Rectal smooth muscle tissue (tissue), 1 donor: ENCODE measurements around the gene CACNA1H.
A peak's percentile ranks its signal among the peaks of the same experiment; 100 is the strongest.

Source experiments
- H3K27ac ChIP-seq: one replicate; pipeline ENCODE4 v1.7.0; 2013; ENCODE audit warnings: low read depth, low read length, inconsistent platforms
- H3K27me3 ChIP-seq: one replicate; pipeline ENCODE4 v1.7.0; 2013; ENCODE audit warnings: low read length; ENCODE audit not compliant: control insufficient read depth, insufficient read depth
- H3K36me3 ChIP-seq: one replicate; pipeline ENCODE4 v1.7.0; 2013; ENCODE audit warnings: low read length; ENCODE audit not compliant: control insufficient read depth, insufficient read depth
- H3K4me1 ChIP-seq: one replicate; pipeline ENCODE4 v1.7.0; 2013; ENCODE audit warnings: low read length; ENCODE audit not compliant: control insufficient read depth, insufficient read depth
- H3K4me3 ChIP-seq: one replicate; pipeline ENCODE4 v1.7.0; 2013; ENCODE audit warnings: low read length
- H3K9ac ChIP-seq: one replicate; pipeline ENCODE4 v1.7.0; 2013; ENCODE audit warnings: low read length

CACNA1H gene

DNA sequence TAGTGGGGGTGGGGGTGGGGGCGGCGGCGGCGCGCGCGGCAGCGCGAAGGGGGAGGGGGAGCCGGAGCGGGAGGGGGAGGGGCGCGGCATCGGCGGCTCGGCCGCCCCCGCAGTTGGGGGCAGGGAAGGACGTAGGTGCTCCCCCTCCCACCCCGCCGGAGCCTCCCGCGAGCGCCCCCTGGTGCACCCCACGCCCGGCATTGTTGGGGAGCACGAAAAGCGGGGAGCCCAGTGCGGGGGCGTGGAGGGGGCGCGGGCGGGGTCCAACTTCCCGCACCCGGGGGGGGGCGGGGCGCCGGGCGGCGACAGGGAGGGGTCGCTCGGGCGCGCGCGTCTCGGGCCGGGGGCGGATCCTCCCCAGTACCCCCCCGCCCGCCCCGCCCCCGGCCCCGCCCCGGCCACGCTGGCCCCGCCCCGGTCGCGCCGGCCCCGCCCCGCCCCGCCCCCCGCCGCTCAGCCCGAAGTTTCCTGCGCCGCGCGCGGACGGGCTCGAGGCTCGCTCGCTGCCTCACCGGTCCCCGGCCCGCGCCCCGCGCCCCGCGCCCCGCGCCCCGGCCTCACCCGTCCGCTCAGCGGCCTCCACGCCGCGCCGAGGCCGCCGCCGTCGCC lies at the start of gene CACNA1H:
Gene CACNA1H (plus strand): TSS at position 456 of the 609 bp plus-strand sequence. CDS start 632 bp downstream, outside the sequence.
- Histone ChIP-seq H3K4me3 (peak within 1 kb of the TSS; percentile 57), H3K4me1 (peaks cover 36% of the 10 kb centered on the region), H3K27me3 (peaks cover 11% of the 10 kb centered on the region), H3K27ac (peak within 1 kb of the TSS; percentile 97), H3K9ac (no peak within 1 kb of the TSS), H3K36me3 (no peaks in the 10 kb centered on the region)

DNA sequence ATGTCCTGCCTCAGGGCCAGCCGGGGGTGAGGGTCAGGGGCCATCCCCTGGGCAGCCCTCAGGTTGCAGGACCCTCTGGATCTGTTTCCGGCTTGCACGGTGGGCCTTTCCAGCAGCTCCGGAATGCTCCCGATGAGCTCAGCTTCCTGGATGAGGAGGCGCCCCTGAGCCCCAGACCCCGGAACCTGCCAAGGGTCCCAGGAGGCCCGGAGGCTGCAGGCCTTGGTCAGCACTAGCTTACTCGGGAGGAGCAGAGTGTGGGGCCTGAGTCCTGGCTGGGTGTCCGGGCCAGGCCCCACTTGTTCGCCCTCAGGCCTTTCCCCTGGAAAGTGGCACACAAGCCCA lies 49.3 kb upstream of the CACNA1H start:
- H3K9ac ChIP-seq, result no peak overlapping the region
- H3K4me3 ChIP-seq, result no peak overlapping the region
- peaks cover 14% of the 10 kb centered on the region for H3K27me3 ChIP-seq
- no peaks in the 10 kb centered on the region for H3K36me3 ChIP-seq
- no peaks in the 10 kb centered on the region for H3K4me1 ChIP-seq
- H3K27ac ChIP-seq, result no peak overlapping the region

DNA sequence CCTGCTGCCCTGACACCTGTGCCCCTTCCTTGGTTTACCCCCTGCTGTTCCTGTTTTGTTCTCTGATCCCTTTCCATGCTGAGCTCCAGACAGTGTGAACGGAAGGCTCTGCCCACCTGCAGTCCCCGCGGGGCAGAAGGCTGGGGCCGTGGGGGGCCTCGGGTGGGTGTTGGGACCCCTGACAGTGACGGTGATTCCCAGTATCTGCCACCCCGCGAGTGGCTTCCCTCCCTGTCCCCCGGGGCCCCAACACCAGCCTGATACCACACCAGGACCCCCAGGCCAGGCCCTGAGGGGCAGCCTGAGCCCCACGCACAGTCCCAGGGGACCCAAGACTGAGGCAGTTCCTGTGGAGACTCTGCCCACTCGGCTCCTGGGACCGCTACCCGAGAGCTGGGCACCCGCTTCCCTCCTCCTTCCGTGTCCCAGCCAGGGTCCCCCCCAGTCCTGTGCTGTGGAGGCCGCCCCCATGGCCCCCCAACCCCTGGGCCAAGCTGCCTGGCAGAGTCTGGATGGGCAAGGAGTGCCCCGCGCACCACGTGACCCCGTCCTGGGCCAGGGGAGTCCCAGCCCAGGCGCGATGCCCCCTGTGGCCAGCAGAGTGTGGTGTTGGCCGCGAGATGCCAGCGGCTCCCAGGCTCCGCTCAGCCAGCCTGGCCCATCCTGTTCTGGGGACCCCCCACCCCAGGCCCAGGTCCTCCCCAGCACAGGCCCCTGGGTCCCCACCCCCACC lies 46.9 kb upstream of the CACNA1H start:
- Histone ChIP-seq H3K9ac (no peak overlapping the region), H3K36me3 (no peaks in the 10 kb centered on the region), H3K4me1 (peaks cover 4% of the 10 kb centered on the region), H3K27ac (no peak overlapping the region), H3K27me3 (peaks cover 11% of the 10 kb centered on the region), H3K4me3 (no peak overlapping the region)

DNA sequence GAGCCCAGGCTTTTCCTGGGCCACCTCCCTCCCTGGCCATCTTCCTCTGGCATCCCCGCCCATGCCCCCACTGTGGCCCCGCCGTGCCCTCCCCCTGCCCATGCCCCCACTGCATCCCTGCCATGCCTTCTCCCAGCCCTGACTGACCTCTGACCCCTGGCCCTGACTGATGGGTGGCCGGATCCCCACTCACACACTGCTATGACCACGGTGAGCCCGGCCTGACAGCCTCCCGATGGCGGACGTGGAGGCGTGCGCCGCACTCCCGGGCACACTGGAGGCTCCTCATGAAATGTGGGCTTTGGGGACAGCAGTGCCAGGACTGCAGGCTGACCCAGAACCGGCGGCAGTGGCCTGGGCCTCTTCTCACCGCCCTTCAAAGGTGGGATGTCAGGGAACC lies 46.2 kb upstream of the CACNA1H start:
- H3K9ac ChIP-seq, result no peak overlapping the region
- H3K27me3 ChIP-seq, result peaks cover 11% of the 10 kb centered on the region

DNA sequence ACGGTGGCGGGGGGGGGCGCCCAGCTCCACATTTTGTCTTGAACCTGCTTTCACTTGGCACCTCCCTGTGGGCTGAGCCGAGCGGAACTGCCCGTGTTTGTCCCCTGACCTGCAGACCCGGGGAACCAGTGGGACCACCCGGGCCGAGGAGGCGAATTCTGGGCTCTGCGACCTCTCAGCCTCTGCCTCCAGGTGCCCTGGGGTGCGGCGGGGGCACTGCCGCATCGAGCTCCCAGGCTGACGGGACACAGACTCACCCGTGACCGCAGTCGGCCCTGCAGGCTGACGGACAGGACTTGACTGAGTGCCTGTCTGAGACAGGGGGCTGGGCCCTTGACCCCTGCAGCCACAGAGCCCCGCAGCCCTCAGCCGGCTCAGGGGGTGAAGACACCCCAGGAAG lies 45.8 kb upstream of the CACNA1H start:
- Histone ChIP-seq H3K36me3 (no peaks in the 10 kb centered on the region), H3K4me3 (no peak overlapping the region), H3K4me1 (peaks cover 4% of the 10 kb centered on the region), H3K27ac (no peak overlapping the region), H3K27me3 (peaks cover 11% of the 10 kb centered on the region), H3K9ac (no peak overlapping the region)

More for the DNA sequence above, 46.2 kb upstream of the CACNA1H start:
- Histone ChIP-seq H3K27ac (no peak overlapping the region), H3K4me3 (no peak overlapping the region), H3K4me1 (peaks cover 4% of the 10 kb centered on the region), H3K36me3 (no peaks in the 10 kb centered on the region)

DNA sequence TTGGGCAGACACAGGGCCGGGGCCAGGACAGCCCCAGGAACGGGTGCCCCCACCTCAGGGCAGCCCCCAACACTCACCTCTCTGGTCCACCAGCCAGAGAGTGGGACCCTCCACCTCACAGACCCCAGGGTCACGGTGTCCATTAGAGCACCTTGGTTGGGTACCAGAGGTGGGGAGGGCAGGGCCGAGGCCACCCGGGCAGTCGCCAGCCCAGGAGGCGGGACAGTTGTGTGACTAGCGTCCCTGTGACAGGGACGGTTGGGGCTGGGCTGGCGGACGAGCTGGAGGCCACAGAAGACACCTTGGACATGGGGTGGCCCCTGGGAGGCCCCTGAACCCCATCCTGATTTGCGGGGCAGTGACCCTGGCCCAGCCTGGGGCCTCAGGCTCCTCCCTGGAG lies 45.2 kb upstream of the CACNA1H start:
- Histone ChIP-seq H3K4me1 (peaks cover 4% of the 10 kb centered on the region), H3K36me3 (no peaks in the 10 kb centered on the region)

DNA sequence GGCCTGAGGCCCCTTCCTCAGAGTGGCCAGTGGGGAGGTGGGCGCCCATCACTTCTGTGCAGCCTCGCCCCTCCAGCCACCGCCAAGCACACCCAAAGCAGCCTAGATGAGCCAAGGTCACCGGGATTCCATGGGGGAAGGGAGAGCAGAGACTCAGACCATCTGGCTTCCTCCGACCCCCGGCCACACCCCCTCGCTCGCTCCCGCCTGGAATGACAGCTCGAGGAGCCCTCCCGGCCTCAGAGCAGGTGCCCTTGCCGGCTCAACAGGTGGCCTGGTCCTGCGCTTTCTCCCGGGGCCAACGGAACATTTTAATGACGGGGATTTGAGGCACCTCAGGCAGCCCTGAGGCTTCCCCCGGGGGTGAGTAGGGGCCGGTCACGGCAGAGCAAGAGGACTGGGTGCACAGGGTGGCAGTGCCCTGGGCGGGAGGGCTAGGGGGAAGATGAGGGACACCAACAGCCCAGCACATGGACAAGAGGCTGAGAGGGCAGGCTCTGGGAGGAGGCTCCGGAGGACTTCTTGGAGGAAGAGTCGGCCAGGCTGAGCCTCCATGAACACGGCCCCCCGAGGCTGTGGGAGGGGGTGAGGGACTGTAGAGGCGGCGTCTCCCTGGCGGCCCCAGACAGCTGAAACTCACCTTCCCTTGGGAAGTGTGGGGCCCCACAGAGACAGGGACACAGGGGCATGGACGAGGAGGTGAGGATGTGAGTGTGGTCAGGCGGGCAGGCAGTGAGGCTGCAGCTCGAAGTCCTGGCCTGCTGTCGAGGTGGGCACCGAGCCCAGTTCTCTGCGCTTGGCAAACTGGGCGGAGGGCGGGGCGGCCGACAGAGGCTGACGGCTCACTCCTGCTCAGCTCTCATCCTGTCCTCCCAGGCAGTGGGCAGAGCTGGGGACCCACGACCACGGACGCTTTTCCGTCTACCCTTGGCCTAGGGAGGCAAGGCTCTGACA lies 44.3 kb upstream of the CACNA1H start:
- Histone ChIP-seq H3K27me3 (peaks cover 13% of the 10 kb centered on the region), H3K9ac (no peak overlapping the region), H3K4me1 (peaks cover 4% of the 10 kb centered on the region), H3K36me3 (no peaks in the 10 kb centered on the region), H3K4me3 (no peak overlapping the region), H3K27ac (no peak overlapping the region)

More for the DNA sequence above, 45.2 kb upstream of the CACNA1H start:
- H3K27ac ChIP-seq, result no peak overlapping the region
- H3K27me3 ChIP-seq, result peaks cover 13% of the 10 kb centered on the region
- H3K9ac ChIP-seq, result no peak overlapping the region
- no peak overlapping the region for H3K4me3 ChIP-seq

DNA sequence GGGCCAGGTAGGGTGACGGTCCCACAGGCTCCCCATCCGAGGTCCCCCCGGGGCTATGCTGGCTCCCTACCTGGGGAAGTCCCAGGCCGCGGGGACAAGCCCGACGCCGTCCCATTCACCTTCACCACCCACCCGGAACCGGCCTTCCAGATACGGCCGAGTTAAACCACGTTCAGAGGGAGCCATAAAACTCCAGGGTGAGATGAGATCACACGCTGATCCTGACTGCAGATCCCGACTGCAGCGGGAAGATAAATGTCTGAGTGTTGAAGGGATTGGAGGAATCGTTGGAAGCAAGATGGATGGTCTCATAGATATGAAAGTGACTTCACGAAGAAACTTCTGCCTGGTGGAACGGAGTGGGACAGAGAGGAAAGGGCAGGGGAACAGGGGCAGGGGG lies 43.3 kb upstream of the CACNA1H start:
- no peak overlapping the region for H3K9ac ChIP-seq
- no peak overlapping the region for H3K27ac ChIP-seq
- H3K36me3 ChIP-seq, result no peaks in the 10 kb centered on the region
- no peak overlapping the region for H3K4me3 ChIP-seq
- H3K4me1 ChIP-seq, result peaks cover 4% of the 10 kb centered on the region
- peaks cover 13% of the 10 kb centered on the region for H3K27me3 ChIP-seq

DNA sequence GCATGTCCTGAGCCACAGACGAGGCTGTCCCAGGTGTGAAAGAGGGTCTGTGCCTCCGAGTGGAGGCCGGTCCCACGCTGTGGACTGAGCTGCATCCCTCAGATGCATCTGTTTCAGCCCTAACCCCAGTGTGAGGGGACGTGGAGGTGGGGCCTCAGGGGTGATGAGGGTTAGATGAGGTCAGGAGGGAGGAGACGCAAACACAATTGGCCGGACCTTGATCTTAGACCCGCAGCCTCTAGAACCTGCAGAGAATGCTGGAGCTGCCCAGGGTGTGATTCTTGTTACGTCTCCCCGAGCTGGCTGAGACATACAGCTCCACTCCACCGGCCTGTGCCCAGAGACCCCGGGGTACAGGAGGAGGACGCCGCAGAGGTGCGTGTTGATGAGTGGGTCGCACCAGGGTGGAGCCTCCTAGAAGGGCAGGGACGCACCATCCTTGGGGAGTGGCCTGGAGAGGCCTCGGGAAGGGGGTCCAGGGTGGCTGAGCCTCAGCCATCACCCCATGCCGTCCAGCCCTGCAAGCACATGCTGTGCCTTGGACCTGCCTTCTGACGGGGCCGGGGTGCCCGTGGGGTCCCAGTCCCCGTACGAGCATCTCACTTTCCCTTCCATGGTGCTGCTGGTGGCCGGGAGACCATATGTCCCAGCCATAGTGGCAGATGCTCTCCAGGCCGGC lies 40.3 kb upstream of the CACNA1H start:
- no peaks in the 10 kb centered on the region for H3K36me3 ChIP-seq
- peaks cover 12% of the 10 kb centered on the region for H3K27me3 ChIP-seq
- H3K9ac ChIP-seq, result no peak overlapping the region
- H3K27ac ChIP-seq, result no peak overlapping the region
- H3K4me3 ChIP-seq, result no peak overlapping the region
- H3K4me1 ChIP-seq, result peaks cover 4% of the 10 kb centered on the region

DNA sequence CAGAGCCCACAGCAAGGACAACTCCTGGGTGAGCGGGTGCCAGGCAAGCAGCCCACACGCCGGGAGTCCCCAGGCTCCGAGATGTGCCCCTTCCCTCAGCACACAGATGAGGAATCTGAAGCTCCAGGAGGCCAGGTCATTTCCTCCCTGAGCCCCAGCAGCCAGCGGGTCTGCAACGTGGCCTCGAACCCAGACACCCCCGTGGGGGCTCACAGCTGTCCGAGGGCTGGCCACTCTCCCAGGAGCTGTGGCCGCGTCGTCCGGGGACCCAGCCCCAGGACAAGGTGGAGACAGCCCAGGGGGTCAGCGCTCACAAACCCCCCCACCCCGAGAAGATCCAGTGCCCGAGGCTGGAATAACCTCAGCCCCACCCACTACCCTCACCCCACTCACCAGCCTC lies 39.4 kb upstream of the CACNA1H start:
- Histone ChIP-seq H3K36me3 (no peaks in the 10 kb centered on the region), H3K4me1 (peaks cover 4% of the 10 kb centered on the region), H3K27me3 (peaks cover 4% of the 10 kb centered on the region)

DNA sequence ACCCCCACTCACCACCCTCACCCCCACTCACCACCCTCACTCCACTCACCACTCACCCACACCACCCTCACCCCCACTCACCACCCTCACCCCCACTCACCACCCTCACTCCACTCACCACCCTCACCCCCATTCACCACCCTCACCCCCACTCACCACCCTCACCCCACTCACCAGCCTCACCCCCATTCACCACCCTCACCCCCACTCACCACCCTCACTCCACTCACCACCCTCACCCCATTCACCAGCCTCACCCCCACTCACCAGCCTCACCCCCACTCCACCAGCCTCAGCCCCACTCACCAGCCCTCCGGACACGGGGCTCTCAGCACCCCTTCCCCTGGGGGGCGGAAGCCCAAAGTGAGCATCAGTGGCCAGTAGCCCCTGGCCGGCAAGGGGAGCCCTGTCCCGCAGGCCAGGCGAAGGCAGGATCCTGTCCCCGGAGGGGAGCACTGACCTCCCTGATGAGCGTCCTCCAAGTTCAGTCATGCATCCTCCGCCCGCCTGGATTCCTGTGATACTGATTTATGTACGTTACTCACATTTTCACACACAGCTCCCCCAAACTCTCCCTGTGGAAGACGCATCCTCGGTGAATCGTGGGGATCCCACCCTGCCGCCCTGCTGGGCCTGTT lies 38.9 kb upstream of the CACNA1H start:
- H3K27me3 ChIP-seq, result peaks cover 2% of the 10 kb centered on the region
- no peak overlapping the region for H3K4me3 ChIP-seq
- H3K27ac ChIP-seq, result no peak overlapping the region

More for the DNA sequence above, 39.4 kb upstream of the CACNA1H start:
- no peak overlapping the region for H3K9ac ChIP-seq
- H3K4me3 ChIP-seq, result no peak overlapping the region
- no peak overlapping the region for H3K27ac ChIP-seq

More for the DNA sequence above, 38.9 kb upstream of the CACNA1H start:
- Histone ChIP-seq H3K36me3 (no peaks in the 10 kb centered on the region), H3K4me1 (peaks cover 3% of the 10 kb centered on the region), H3K9ac (no peak overlapping the region)
